ENCODE data around the gene TNP1.

TNP1 gene

GRCh38 chr2:216845426-216845825 is 14.4 kb downstream of the TNP1 start:
- Histone ChIP-seq H3K27me3 (ENCODE audit: insufficient read depth, low read length) (peaks cover 49% of the 10 kb centered on the region), H3K36me3 (ENCODE audit: insufficient read depth, low read length) (no peaks in the 10 kb centered on the region), H3K4me1 (ENCODE audit: control insufficient read depth, insufficient read depth, low read length, unreplicated experiment) (no peaks in the 10 kb centered on the region), H3K4me3 (ENCODE audit: low read depth, low read length) (no peak overlapping the region), H2AFZ (ENCODE audit: low read length, unreplicated experiment) (no peak overlapping the region), H3K79me2 (ENCODE audit: control insufficient read depth, insufficient read depth, low read length, unreplicated experiment) (no peaks in the 10 kb centered on the region), H3K27ac (ENCODE audit: low read depth, low read length) (no peak overlapping the region)

GRCh38 chr2:216842636-216843035 is 17.2 kb downstream of the TNP1 start:
- no peak overlapping the region for H2AFZ ChIP-seq (ENCODE audit: low read length, unreplicated experiment)
- no peak overlapping the region for H3K27ac ChIP-seq (ENCODE audit: low read depth, low read length)
- peaks cover 41% of the 10 kb centered on the region for H3K27me3 ChIP-seq (ENCODE audit: insufficient read depth, low read length)
- no peaks in the 10 kb centered on the region for H3K4me1 ChIP-seq (ENCODE audit: control insufficient read depth, insufficient read depth, low read length, unreplicated experiment)
- no peaks in the 10 kb centered on the region for H3K36me3 ChIP-seq (ENCODE audit: insufficient read depth, low read length)
- no peak overlapping the region for H3K4me3 ChIP-seq (ENCODE audit: low read depth, low read length)
- no peaks in the 10 kb centered on the region for H3K79me2 ChIP-seq (ENCODE audit: control insufficient read depth, insufficient read depth, low read length, unreplicated experiment)

GRCh38 chr2:216839688-216840087 is 20.2 kb downstream of the TNP1 start:
- H3K4me1 ChIP-seq (ENCODE audit: control insufficient read depth, insufficient read depth, low read length, unreplicated experiment) = no peaks in the 10 kb centered on the region
- no peaks in the 10 kb centered on the region for H3K36me3 ChIP-seq (ENCODE audit: insufficient read depth, low read length)
- peaks cover 34% of the 10 kb centered on the region for H3K27me3 ChIP-seq (ENCODE audit: insufficient read depth, low read length)
- no peak overlapping the region for H3K27ac ChIP-seq (ENCODE audit: low read depth, low read length)
- no peaks in the 10 kb centered on the region for H3K79me2 ChIP-seq (ENCODE audit: control insufficient read depth, insufficient read depth, low read length, unreplicated experiment)
- H2AFZ ChIP-seq (ENCODE audit: low read length, unreplicated experiment) = no peak overlapping the region
- H3K4me3 ChIP-seq (ENCODE audit: low read depth, low read length) = no peak overlapping the region

GRCh38 chr2:216838151-216838550 is 21.7 kb downstream of the TNP1 start:
- no peaks in the 10 kb centered on the region for H3K79me2 ChIP-seq (ENCODE audit: control insufficient read depth, insufficient read depth, low read length, unreplicated experiment)
- no peaks in the 10 kb centered on the region for H3K4me1 ChIP-seq (ENCODE audit: control insufficient read depth, insufficient read depth, low read length, unreplicated experiment)
- peaks cover 34% of the 10 kb centered on the region for H3K27me3 ChIP-seq (ENCODE audit: insufficient read depth, low read length)
- no peaks in the 10 kb centered on the region for H3K36me3 ChIP-seq (ENCODE audit: insufficient read depth, low read length)
- H2AFZ ChIP-seq (ENCODE audit: low read length, unreplicated experiment) = no peak overlapping the region
- H3K4me3 ChIP-seq (ENCODE audit: low read depth, low read length) = no peak overlapping the region
- no peak overlapping the region for H3K27ac ChIP-seq (ENCODE audit: low read depth, low read length)

- H2AFZ ChIP-seq (ENCODE audit: low read length, unreplicated experiment) = no peak overlapping the region
- H3K36me3 ChIP-seq (ENCODE audit: insufficient read depth, low read length) = no peaks in the 10 kb centered on the region
- no peak overlapping the region for H3K27ac ChIP-seq (ENCODE audit: low read depth, low read length)
- no peaks in the 10 kb centered on the region for H3K4me1 ChIP-seq (ENCODE audit: control insufficient read depth, insufficient read depth, low read length, unreplicated experiment)
- no peaks in the 10 kb centered on the region for H3K79me2 ChIP-seq (ENCODE audit: control insufficient read depth, insufficient read depth, low read length, unreplicated experiment)
- H3K4me3 ChIP-seq (ENCODE audit: low read depth, low read length) = no peak overlapping the region
- peaks cover 36% of the 10 kb centered on the region for H3K27me3 ChIP-seq (ENCODE audit: insufficient read depth, low read length)
Measured at GRCh38 chr2:216837740-216838139, 22.1 kb downstream of the TNP1 start.

GRCh38 chr2:216833061-216833460 is 26.8 kb downstream of the TNP1 start:
- Histone ChIP-seq H3K4me1 (ENCODE audit: control insufficient read depth, insufficient read depth, low read length, unreplicated experiment) (no peaks in the 10 kb centered on the region), H3K27ac (ENCODE audit: low read depth, low read length) (no peak overlapping the region), H3K4me3 (ENCODE audit: low read depth, low read length) (no peak overlapping the region), H2AFZ (ENCODE audit: low read length, unreplicated experiment) (no peak overlapping the region), H3K27me3 (ENCODE audit: insufficient read depth, low read length) (peaks cover 58% of the 10 kb centered on the region), H3K79me2 (ENCODE audit: control insufficient read depth, insufficient read depth, low read length, unreplicated experiment) (no peaks in the 10 kb centered on the region), H3K36me3 (ENCODE audit: insufficient read depth, low read length) (no peaks in the 10 kb centered on the region)

GRCh38 chr2:216830346-216830745 is 29.5 kb downstream of the TNP1 start:
- Histone ChIP-seq H3K4me1 (ENCODE audit: control insufficient read depth, insufficient read depth, low read length, unreplicated experiment) (no peaks in the 10 kb centered on the region), H3K27me3 (ENCODE audit: insufficient read depth, low read length) (peaks cover 81% of the 10 kb centered on the region), H3K27ac (ENCODE audit: low read depth, low read length) (no peak overlapping the region), H3K4me3 (ENCODE audit: low read depth, low read length) (no peak overlapping the region), H3K79me2 (ENCODE audit: control insufficient read depth, insufficient read depth, low read length, unreplicated experiment) (no peaks in the 10 kb centered on the region), H3K36me3 (ENCODE audit: insufficient read depth, low read length) (no peaks in the 10 kb centered on the region), H2AFZ (ENCODE audit: low read length, unreplicated experiment) (no peak overlapping the region)

GRCh38 chr2:216829533-216829932 is 30.3 kb downstream of the TNP1 start:
- no peaks in the 10 kb centered on the region for H3K4me1 ChIP-seq (ENCODE audit: control insufficient read depth, insufficient read depth, low read length, unreplicated experiment)
- no peaks in the 10 kb centered on the region for H3K36me3 ChIP-seq (ENCODE audit: insufficient read depth, low read length)
- H3K27me3 ChIP-seq (ENCODE audit: insufficient read depth, low read length) = peaks cover 84% of the 10 kb centered on the region
- H3K79me2 ChIP-seq (ENCODE audit: control insufficient read depth, insufficient read depth, low read length, unreplicated experiment) = no peaks in the 10 kb centered on the region
- H3K4me3 ChIP-seq (ENCODE audit: low read depth, low read length) = no peak overlapping the region
- no peak overlapping the region for H2AFZ ChIP-seq (ENCODE audit: low read length, unreplicated experiment)
- H3K27ac ChIP-seq (ENCODE audit: low read depth, low read length) = no peak overlapping the region

- Histone ChIP-seq H3K27ac (ENCODE audit: low read depth, low read length) (no peak overlapping the region), H3K36me3 (ENCODE audit: insufficient read depth, low read length) (no peaks in the 10 kb centered on the region), H3K4me1 (ENCODE audit: control insufficient read depth, insufficient read depth, low read length, unreplicated experiment) (no peaks in the 10 kb centered on the region), H3K79me2 (ENCODE audit: control insufficient read depth, insufficient read depth, low read length, unreplicated experiment) (no peaks in the 10 kb centered on the region), H2AFZ (ENCODE audit: low read length, unreplicated experiment) (no peak overlapping the region), H3K27me3 (ENCODE audit: insufficient read depth, low read length) (peaks cover 70% of the 10 kb centered on the region), H3K4me3 (ENCODE audit: low read depth, low read length) (no peak overlapping the region)
Measured at GRCh38 chr2:216827073-216827720, 32.7 kb downstream of the TNP1 start.

- H3K27ac ChIP-seq (ENCODE audit: low read depth, low read length) = no peak overlapping the region
- no peaks in the 10 kb centered on the region for H3K4me1 ChIP-seq (ENCODE audit: control insufficient read depth, insufficient read depth, low read length, unreplicated experiment)
- no peak overlapping the region for H2AFZ ChIP-seq (ENCODE audit: low read length, unreplicated experiment)
- no peaks in the 10 kb centered on the region for H3K79me2 ChIP-seq (ENCODE audit: control insufficient read depth, insufficient read depth, low read length, unreplicated experiment)
- H3K4me3 ChIP-seq (ENCODE audit: low read depth, low read length) = no peak overlapping the region
- H3K36me3 ChIP-seq (ENCODE audit: insufficient read depth, low read length) = no peaks in the 10 kb centered on the region
- H3K27me3 ChIP-seq (ENCODE audit: insufficient read depth, low read length) = peaks cover 55% of the 10 kb centered on the region
Measured at GRCh38 chr2:216822470-216822869, 37.4 kb downstream of the TNP1 start.

- Histone ChIP-seq H3K36me3 (ENCODE audit: insufficient read depth, low read length) (no peaks in the 10 kb centered on the region), H2AFZ (ENCODE audit: low read length, unreplicated experiment) (no peak overlapping the region), H3K79me2 (ENCODE audit: control insufficient read depth, insufficient read depth, low read length, unreplicated experiment) (no peaks in the 10 kb centered on the region), H3K4me3 (ENCODE audit: low read depth, low read length) (no peak overlapping the region), H3K27ac (ENCODE audit: low read depth, low read length) (no peak overlapping the region), H3K4me1 (ENCODE audit: control insufficient read depth, insufficient read depth, low read length, unreplicated experiment) (no peaks in the 10 kb centered on the region), H3K27me3 (ENCODE audit: insufficient read depth, low read length) (peaks cover 54% of the 10 kb centered on the region)
Measured at GRCh38 chr2:216820709-216821108, 39.2 kb downstream of the TNP1 start.

All from ACC112 (cell line).